ENCODE data around the gene HIP1. TPM values are rescaled to one million over a fixed set of nuclear protein-coding genes. Genes with fewer than 3 reads are reported as not detected.

HIP1 gene
- total RNA-seq, 1 donor from 2014 or later, result 39.2 TPM

- peaks cover 2% of the 10 kb centered on the region for H3K27me3 Mint-ChIP-seq (ENCODE audit: insufficient read depth, low read depth)
- no peaks in the 10 kb centered on the region for H3K4me1 ChIP-seq
- H3K4me1 Mint-ChIP-seq, result peaks cover 4% of the 10 kb centered on the region
- H3K9me3 Mint-ChIP-seq, result no peaks in the 10 kb centered on the region
- no peak for TF ChIP-seq EZH2 (IDR thresholded peaks at IDR 0.05)
- TF ChIP-seq CTCF (IDR thresholded peaks at IDR 0.05), result no peak
- TF ChIP-seq EZH2phosphoT487 (IDR thresholded peaks at IDR 0.05), result no peak
- no peaks in the 10 kb centered on the region for H3K79me2 ChIP-seq (ENCODE audit: low read depth)
- no peak overlapping the region for H3K9ac ChIP-seq
- DNase-seq (ENCODE audit: low spot score), result no peak
- peaks cover 4% of the 10 kb centered on the region for H3K36me3 ChIP-seq
- H4K20me1 ChIP-seq (ENCODE audit: low read depth), result no peaks in the 10 kb centered on the region
- peaks cover 15% of the 10 kb centered on the region for H3F3A ChIP-seq (ENCODE audit: low read depth)
- H3K4me2 ChIP-seq, result no peak overlapping the region
- no peak overlapping the region for H2AFZ ChIP-seq (replicated peaks)
- no peak overlapping the region for H3K27ac Mint-ChIP-seq
- H3K27me3 ChIP-seq, result no peaks in the 10 kb centered on the region
- H3K36me3 Mint-ChIP-seq, result peaks cover 12% of the 10 kb centered on the region
- H3K27ac ChIP-seq, result no peak overlapping the region
- no peak overlapping the region for H3K4me3 Mint-ChIP-seq
- H3K4me3 ChIP-seq, result no peak overlapping the region
- H3K9me3 ChIP-seq (ENCODE audit: low read depth), result no peaks in the 10 kb centered on the region
Observed at GRCh38 chr7:75534727-75535307, 203.9 kb downstream of the HIP1 start.

- H2AFZ ChIP-seq (replicated peaks), result no peak overlapping the region
- no peaks in the 10 kb centered on the region for H3K9me3 ChIP-seq (ENCODE audit: low read depth)
- H3K9me3 Mint-ChIP-seq, result no peaks in the 10 kb centered on the region
- H3K9ac ChIP-seq, result no peak overlapping the region
- no peaks in the 10 kb centered on the region for H3K36me3 ChIP-seq
- no peak overlapping the region for H3K4me2 ChIP-seq
- H3K4me3 ChIP-seq, result no peak overlapping the region
- H3K36me3 Mint-ChIP-seq, result peaks cover 8% of the 10 kb centered on the region
- H3K4me1 ChIP-seq, result no peaks in the 10 kb centered on the region
- peaks cover 4% of the 10 kb centered on the region for H3K4me1 Mint-ChIP-seq
- no peaks in the 10 kb centered on the region for H3K79me2 ChIP-seq (ENCODE audit: low read depth)
- H3K27me3 Mint-ChIP-seq (ENCODE audit: insufficient read depth, low read depth), result peaks cover 2% of the 10 kb centered on the region
- no peak for DNase-seq (ENCODE audit: low spot score)
- H3K27ac ChIP-seq, result no peak overlapping the region
- H3K27ac Mint-ChIP-seq, result no peak overlapping the region
- no peak for TF ChIP-seq CTCF (IDR thresholded peaks at IDR 0.05)
- TF ChIP-seq EZH2phosphoT487 (IDR thresholded peaks at IDR 0.05), result no peak
- TF ChIP-seq EZH2 (IDR thresholded peaks at IDR 0.05), result no peak
- no peak overlapping the region for H3K4me3 Mint-ChIP-seq
- peaks cover 15% of the 10 kb centered on the region for H3F3A ChIP-seq (ENCODE audit: low read depth)
- no peaks in the 10 kb centered on the region for H3K27me3 ChIP-seq
- no peaks in the 10 kb centered on the region for H4K20me1 ChIP-seq (ENCODE audit: low read depth)
Observed at GRCh38 chr7:75533926-75534325, 204.8 kb downstream of the HIP1 start.

GRCh38 chr7:75532639-75533038 is 206.1 kb downstream of the HIP1 start:
- H3K27ac ChIP-seq, result no peak overlapping the region
- H2AFZ ChIP-seq (replicated peaks), result no peak overlapping the region
- no peaks in the 10 kb centered on the region for H3K27me3 ChIP-seq
- no peaks in the 10 kb centered on the region for H3K4me1 ChIP-seq
- H3F3A ChIP-seq (ENCODE audit: low read depth), result peaks cover 22% of the 10 kb centered on the region
- no peaks in the 10 kb centered on the region for H4K20me1 ChIP-seq (ENCODE audit: low read depth)
- no peaks in the 10 kb centered on the region for H3K9me3 ChIP-seq (ENCODE audit: low read depth)
- H3K4me3 Mint-ChIP-seq, result no peak overlapping the region
- no peak overlapping the region for H3K9ac ChIP-seq
- TF ChIP-seq EZH2 (IDR thresholded peaks at IDR 0.05) (no peak), CTCF (IDR thresholded peaks at IDR 0.05) (no peak), EZH2phosphoT487 (IDR thresholded peaks at IDR 0.05) (no peak)
- peaks cover 2% of the 10 kb centered on the region for H3K79me2 ChIP-seq (ENCODE audit: low read depth)
- H3K4me2 ChIP-seq, result no peak overlapping the region
- H3K36me3 Mint-ChIP-seq, result peaks cover 2% of the 10 kb centered on the region
- H3K9me3 Mint-ChIP-seq, result no peaks in the 10 kb centered on the region
- H3K36me3 ChIP-seq, result no peaks in the 10 kb centered on the region
- H3K27ac Mint-ChIP-seq, result no peak overlapping the region
- peaks cover 8% of the 10 kb centered on the region for H3K4me1 Mint-ChIP-seq
- no peak for DNase-seq (ENCODE audit: low spot score)
- no peak overlapping the region for H3K4me3 ChIP-seq
- H3K27me3 Mint-ChIP-seq (ENCODE audit: insufficient read depth, low read depth), result peaks cover 2% of the 10 kb centered on the region
